Thyroid gland (tissue), 4 donors: ENCODE measurements around the gene C19orf53.

Source experiments
- CTCF ChIP-seq, 6 experiments: fragments of 200-600 bp in 3 of 6; fragments of 450-650 bp in 3 of 6; sonication (generic) in 3 of 6; IDR thresholded peaks; one replicate each; pipeline ENCODE4 v1.5.1; 2016 to 2019; ENCODE audit warnings: antibody characterized with exemption in 6 of 6, mild to moderate bottlenecking in 2 of 6, inconsistent platforms in 1 of 6, moderate library complexity in 1 of 6
- POLR2A ChIP-seq, 2 donors: fragments of 450-650 bp; IDR thresholded peaks; one replicate each; pipeline ENCODE4 v1.6.1; 2017; ENCODE audit warnings: antibody characterized with exemption in 2 of 2, mild to moderate bottlenecking in 2 of 2, moderate library complexity in 1 of 2

GRCh38 chr19:13758795-13759194, 15.5 kb upstream of the C19orf53 start:
- TF ChIP-seq CTCF (IDR thresholded peaks at IDR 0.05): no peak
- no peak for TF ChIP-seq POLR2A (IDR thresholded peaks at IDR 0.05)
